Measurements from ENCODE around the gene ASAP3. TPM values are rescaled to one million over a fixed set of nuclear protein-coding genes. Genes with fewer than 3 reads are reported as not detected.

The ASAP3 gene
- total and polyA plus RNA-seq, 2 experiments from 2014 or later, result 28.0 to 98.2 TPM

- H3K27ac Mint-ChIP-seq, result no peak overlapping the region
- H3K27ac ChIP-seq (ENCODE audit: low read depth), result no peak overlapping the region
- no peaks in the 10 kb centered on the region for H3K27me3 ChIP-seq (ENCODE audit: insufficient read depth)
- TF ChIP-seq, protein P1, sequence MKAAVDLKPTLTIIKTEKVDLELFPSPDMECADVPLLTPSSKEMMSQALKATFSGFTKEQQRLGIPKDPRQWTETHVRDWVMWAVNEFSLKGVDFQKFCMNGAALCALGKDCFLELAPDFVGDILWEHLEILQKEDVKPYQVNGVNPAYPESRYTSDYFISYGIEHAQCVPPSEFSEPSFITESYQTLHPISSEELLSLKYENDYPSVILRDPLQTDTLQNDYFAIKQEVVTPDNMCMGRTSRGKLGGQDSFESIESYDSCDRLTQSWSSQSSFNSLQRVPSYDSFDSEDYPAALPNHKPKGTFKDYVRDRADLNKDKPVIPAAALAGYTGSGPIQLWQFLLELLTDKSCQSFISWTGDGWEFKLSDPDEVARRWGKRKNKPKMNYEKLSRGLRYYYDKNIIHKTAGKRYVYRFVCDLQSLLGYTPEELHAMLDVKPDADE (IDR thresholded peaks at IDR 0.05), result no peak
- no peak overlapping the region for H3K4me3 Mint-ChIP-seq
- peaks cover 11% of the 10 kb centered on the region for H4K20me1 ChIP-seq (replicated peaks; ENCODE audit: insufficient read depth)
- no peaks in the 10 kb centered on the region for H3K9me3 Mint-ChIP-seq
- no peaks in the 10 kb centered on the region for H3F3A ChIP-seq (replicated peaks; ENCODE audit: low read depth)
- H2AFZ ChIP-seq, result no peak overlapping the region
- no peak for DNase-seq (ENCODE audit: low spot score)
- no peak overlapping the region for H3K4me3 ChIP-seq
- peaks cover 1% of the 10 kb centered on the region for H3K27me3 Mint-ChIP-seq (ENCODE audit: insufficient read depth, low read depth, poor library complexity)
- no peaks in the 10 kb centered on the region for H3K4me1 Mint-ChIP-seq
- H3K36me3 ChIP-seq (ENCODE audit: insufficient read depth), result no peaks in the 10 kb centered on the region
- H3K4me2 ChIP-seq, result no peak overlapping the region
- no peaks in the 10 kb centered on the region for H3K79me2 ChIP-seq (replicated peaks; ENCODE audit: insufficient read depth)
- H3K36me3 Mint-ChIP-seq (ENCODE audit: low read depth), result peaks cover 7% of the 10 kb centered on the region; the same call in 2 of the 3 replicates
- no peak for ATAC-seq
- no peaks in the 10 kb centered on the region for H3K4me1 ChIP-seq (ENCODE audit: insufficient read depth)
- H3K9me2 ChIP-seq (ENCODE audit: insufficient read depth), result no peaks in the 10 kb centered on the region
Measured at GRCh38 chr1:23446661-23447310, 37.2 kb downstream of the ASAP3 start.

DNA sequence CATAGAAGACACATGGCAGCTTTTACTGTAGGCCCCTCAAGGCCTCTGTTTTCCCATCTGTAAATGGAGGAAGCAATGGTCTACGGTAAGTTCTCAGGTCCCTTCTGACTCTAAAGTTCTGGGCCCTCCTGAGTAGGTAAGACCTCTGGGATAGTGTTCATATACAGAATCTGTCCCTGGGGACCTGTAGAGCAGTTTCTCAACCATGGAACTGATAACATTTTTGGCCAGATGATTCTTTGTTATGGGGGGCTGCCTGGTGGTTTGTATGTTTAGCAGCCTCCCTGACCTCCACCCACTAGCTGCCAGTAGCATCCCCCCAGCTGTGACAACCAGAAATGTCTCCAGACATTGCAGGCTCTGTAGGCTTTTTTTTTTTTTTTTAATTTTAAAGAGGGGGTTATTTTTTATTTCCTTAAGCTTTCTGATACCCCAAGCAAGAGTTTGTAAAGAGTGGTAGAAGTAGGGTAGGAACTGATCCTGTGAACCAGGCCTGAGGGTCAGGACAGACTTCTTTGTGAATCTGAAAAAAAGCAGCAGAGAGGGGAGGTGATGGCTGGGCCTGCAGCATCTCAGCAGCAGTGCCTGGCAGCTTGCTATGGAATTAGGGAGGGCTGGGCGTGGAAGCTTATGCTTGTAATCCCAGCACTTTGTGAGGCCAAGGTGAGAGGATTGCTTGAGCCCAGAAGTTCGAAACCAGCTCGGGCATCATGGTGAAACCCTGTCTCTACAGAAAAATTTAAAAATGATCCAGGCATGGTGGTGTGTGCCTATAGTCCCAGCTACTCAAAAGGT is 39.2 kb downstream of the ASAP3 start:
- Histone ChIP-seq H3K27ac (ENCODE audit: low read depth) (no peak overlapping the region), H3F3A (replicated peaks; ENCODE audit: low read depth) (no peaks in the 10 kb centered on the region), H3K4me3 (no peak overlapping the region), H2AFZ (no peak overlapping the region), H3K79me2 (replicated peaks; ENCODE audit: insufficient read depth) (no peaks in the 10 kb centered on the region), H3K36me3 (ENCODE audit: insufficient read depth) (no peaks in the 10 kb centered on the region), H3K27me3 (ENCODE audit: insufficient read depth) (no peaks in the 10 kb centered on the region), H3K4me1 (ENCODE audit: insufficient read depth) (no peaks in the 10 kb centered on the region), H3K9me2 (ENCODE audit: insufficient read depth) (no peaks in the 10 kb centered on the region), H3K4me2 (no peak overlapping the region), H4K20me1 (replicated peaks; ENCODE audit: insufficient read depth) (peaks cover 11% of the 10 kb centered on the region)
- Mint-ChIP-seq H3K4me3 (no peak overlapping the region), H3K27ac (no peak overlapping the region), H3K4me1 (no peaks in the 10 kb centered on the region), H3K36me3 (ENCODE audit: low read depth) (peaks cover 12% of the 10 kb centered on the region), H3K9me3 (no peaks in the 10 kb centered on the region), H3K27me3 (ENCODE audit: insufficient read depth, low read depth, poor library complexity) (peaks cover 1% of the 10 kb centered on the region)
- ATAC-seq, result no peak
- DNase-seq (ENCODE audit: low spot score), result no peak
- TF ChIP-seq EZH2phosphoT487 (IDR thresholded peaks at IDR 0.05; ENCODE audit: unreplicated experiment), result no peak
- TF ChIP-seq, protein P1 (IDR thresholded peaks at IDR 0.05), result no peak
- TF ChIP-seq, protein P2, sequence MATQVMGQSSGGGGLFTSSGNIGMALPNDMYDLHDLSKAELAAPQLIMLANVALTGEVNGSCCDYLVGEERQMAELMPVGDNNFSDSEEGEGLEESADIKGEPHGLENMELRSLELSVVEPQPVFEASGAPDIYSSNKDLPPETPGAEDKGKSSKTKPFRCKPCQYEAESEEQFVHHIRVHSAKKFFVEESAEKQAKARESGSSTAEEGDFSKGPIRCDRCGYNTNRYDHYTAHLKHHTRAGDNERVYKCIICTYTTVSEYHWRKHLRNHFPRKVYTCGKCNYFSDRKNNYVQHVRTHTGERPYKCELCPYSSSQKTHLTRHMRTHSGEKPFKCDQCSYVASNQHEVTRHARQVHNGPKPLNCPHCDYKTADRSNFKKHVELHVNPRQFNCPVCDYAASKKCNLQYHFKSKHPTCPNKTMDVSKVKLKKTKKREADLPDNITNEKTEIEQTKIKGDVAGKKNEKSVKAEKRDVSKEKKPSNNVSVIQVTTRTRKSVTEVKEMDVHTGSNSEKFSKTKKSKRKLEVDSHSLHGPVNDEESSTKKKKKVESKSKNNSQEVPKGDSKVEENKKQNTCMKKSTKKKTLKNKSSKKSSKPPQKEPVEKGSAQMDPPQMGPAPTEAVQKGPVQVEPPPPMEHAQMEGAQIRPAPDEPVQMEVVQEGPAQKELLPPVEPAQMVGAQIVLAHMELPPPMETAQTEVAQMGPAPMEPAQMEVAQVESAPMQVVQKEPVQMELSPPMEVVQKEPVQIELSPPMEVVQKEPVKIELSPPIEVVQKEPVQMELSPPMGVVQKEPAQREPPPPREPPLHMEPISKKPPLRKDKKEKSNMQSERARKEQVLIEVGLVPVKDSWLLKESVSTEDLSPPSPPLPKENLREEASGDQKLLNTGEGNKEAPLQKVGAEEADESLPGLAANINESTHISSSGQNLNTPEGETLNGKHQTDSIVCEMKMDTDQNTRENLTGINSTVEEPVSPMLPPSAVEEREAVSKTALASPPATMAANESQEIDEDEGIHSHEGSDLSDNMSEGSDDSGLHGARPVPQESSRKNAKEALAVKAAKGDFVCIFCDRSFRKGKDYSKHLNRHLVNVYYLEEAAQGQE (IDR thresholded peaks at IDR 0.05; ENCODE audit: unreplicated experiment), result no peak
- no peak for TF ChIP-seq ZNF114 (CRISPR knock-in tag; IDR thresholded peaks at IDR 0.05)
- TF ChIP-seq STAT1 (IDR thresholded peaks at IDR 0.05; ENCODE audit: unreplicated experiment), result no peak
- no peak for TF ChIP-seq NANOG (IDR thresholded peaks at IDR 0.05; ENCODE audit: borderline replicate concordance)
- TF ChIP-seq, protein P3, sequence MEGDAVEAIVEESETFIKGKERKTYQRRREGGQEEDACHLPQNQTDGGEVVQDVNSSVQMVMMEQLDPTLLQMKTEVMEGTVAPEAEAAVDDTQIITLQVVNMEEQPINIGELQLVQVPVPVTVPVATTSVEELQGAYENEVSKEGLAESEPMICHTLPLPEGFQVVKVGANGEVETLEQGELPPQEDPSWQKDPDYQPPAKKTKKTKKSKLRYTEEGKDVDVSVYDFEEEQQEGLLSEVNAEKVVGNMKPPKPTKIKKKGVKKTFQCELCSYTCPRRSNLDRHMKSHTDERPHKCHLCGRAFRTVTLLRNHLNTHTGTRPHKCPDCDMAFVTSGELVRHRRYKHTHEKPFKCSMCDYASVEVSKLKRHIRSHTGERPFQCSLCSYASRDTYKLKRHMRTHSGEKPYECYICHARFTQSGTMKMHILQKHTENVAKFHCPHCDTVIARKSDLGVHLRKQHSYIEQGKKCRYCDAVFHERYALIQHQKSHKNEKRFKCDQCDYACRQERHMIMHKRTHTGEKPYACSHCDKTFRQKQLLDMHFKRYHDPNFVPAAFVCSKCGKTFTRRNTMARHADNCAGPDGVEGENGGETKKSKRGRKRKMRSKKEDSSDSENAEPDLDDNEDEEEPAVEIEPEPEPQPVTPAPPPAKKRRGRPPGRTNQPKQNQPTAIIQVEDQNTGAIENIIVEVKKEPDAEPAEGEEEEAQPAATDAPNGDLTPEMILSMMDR (conservative IDR thresholded peaks at IDR 0.05; ENCODE audit: low read depth in 2 of 2), result no peak
- TF ChIP-seq CREB1 (CRISPR knock-in tag; IDR thresholded peaks at IDR 0.05; ENCODE audit: low read depth), result no peak
- no peak for TF ChIP-seq EZH2 (IDR thresholded peaks at IDR 0.05; ENCODE audit: low read depth, unreplicated experiment)
- TF ChIP-seq JUNB (IDR thresholded peaks at IDR 0.05; ENCODE audit: unreplicated experiment), result no peak
- TF ChIP-seq ZNF331 (CRISPR knock-in tag; IDR thresholded peaks at IDR 0.05; ENCODE audit: low read depth), result no peak
